Natural killer cell (primary cell): ENCODE measurements around the gene ABHD2. TPM values are rescaled to one million over a fixed set of nuclear protein-coding genes. Genes with fewer than 3 reads are reported as not detected.
A peak's percentile ranks its signal among the peaks of the same experiment; 100 is the strongest.

Source experiments
- ATAC-seq, 3 donors: fragments of 150-1000 bp in 2 of 3; fragments of 200-7000 bp in 1 of 3; cut with Tn5 transposase; 1 replicate in 1 of 3; 2 replicates in 2 of 3; pipeline ENCODE4 v1.10.0; 2021; ENCODE audit warnings: mild to moderate bottlenecking in 2 of 3, moderate library complexity in 2 of 3
- DNase-seq, 2 donors: peaks; one replicate each; pipeline versions ENCODE4 v3.0.0 to v3.0.0-alpha.2; 2013 to 2021; ENCODE audit warnings: mixed read lengths in 1 of 2
- H3K27ac ChIP-seq: one replicate; pipeline ENCODE4 v1.5.1; 2013; ENCODE audit warnings: mild to moderate bottlenecking, low read length
- H3K27me3 ChIP-seq: one replicate; pipeline ENCODE4 v1.6.1; 2013; ENCODE audit warnings: low read length; ENCODE audit not compliant: control insufficient read depth, insufficient read depth
- H3K36me3 ChIP-seq: one replicate; pipeline ENCODE4 v1.6.1; 2013; ENCODE audit warnings: low read length; ENCODE audit not compliant: control insufficient read depth, insufficient read depth
- H3K4me1 ChIP-seq: one replicate; pipeline ENCODE4 v1.6.1; 2013; ENCODE audit warnings: low read length; ENCODE audit not compliant: control insufficient read depth, insufficient read depth
- H3K4me3 ChIP-seq: one replicate; pipeline ENCODE4 v1.5.1; 2013; ENCODE audit warnings: low read length
- H3K9me3 ChIP-seq: one replicate; pipeline ENCODE4 v1.6.1; 2013; ENCODE audit warnings: low read length; ENCODE audit not compliant: control insufficient read depth, insufficient read depth
- H3K27ac Mint-ChIP-seq, 2 donors: one replicate each; pipeline ENCODE4 v1.8.0; 2022; ENCODE audit warnings: mild to moderate bottlenecking in 2 of 2, mixed read lengths in 2 of 2, moderate library complexity in 1 of 2
- H3K27me3 Mint-ChIP-seq, 2 donors: one replicate each; pipeline ENCODE4 v1.8.0; 2022; ENCODE audit warnings: low read depth in 2 of 2, mixed read lengths in 2 of 2
- H3K36me3 Mint-ChIP-seq: one replicate; pipeline ENCODE4 v1.8.0; 2022; ENCODE audit warnings: mixed read lengths
- H3K4me1 Mint-ChIP-seq, 2 donors: one replicate each; pipeline ENCODE4 v1.8.0; 2022; ENCODE audit warnings: mixed read lengths in 2 of 2
- H3K4me3 Mint-ChIP-seq: one replicate; pipeline ENCODE4 v1.8.0; 2022; ENCODE audit warnings: mild to moderate bottlenecking, moderate library complexity, mixed read lengths
- H3K9me3 Mint-ChIP-seq, 2 donors: one replicate each; pipeline ENCODE4 v1.8.0; 2022; ENCODE audit warnings: mixed read lengths in 2 of 2
- CTCF ChIP-seq: fragments of 200-600 bp; IDR thresholded peaks from one replicate; pipeline ENCODE4 v1.8.0; 2022; ENCODE audit warnings: antibody characterized with exemption
- WGBS: methylation state at CpG from one replicate; pipeline ENCODE4 v1.1.7; 2013; ENCODE audit warnings: missing lambda C conversion rate; ENCODE audit not compliant: insufficient coverage; 5-methylcytosine and 5-hydroxymethylcytosine counted together
- intact Hi-C: fragments of 100-400 bp; cut with micrococcal nuclease; formaldehyde crosslinking; loops from one replicate; pipeline ENCODE4 v1.14.2; 2022
- total RNA-seq, 4 donors: library from RNA; stranded (reverse); fragments of 120-200 nt in 1 of 4; gene quantifications; one replicate each; pipeline versions ENCODE4 v1.2.3 to v1.2.4, GENCODE V29; 2013 to 2022

ABHD2 gene
- total RNA-seq, 3 donors from 2014 or later (not counting 1 experiment from before 2014, with no cell fraction given) = 187 to 236 (median 191) TPM

- Mint-ChIP-seq H3K27me3 (no peaks in the 10 kb centered on the region), H3K4me1 (peaks cover 19 to 55% of the 10 kb centered on the region in 2 donors), H3K36me3 (peaks cover 16% of the 10 kb centered on the region), H3K4me3 (no peak overlapping the region), H3K27ac (peak overlapping the region; percentile 79 to 85), H3K9me3 (no peaks in the 10 kb centered on the region)
- ATAC-seq (no peak), DNase-seq (no peak)
- no peak for TF ChIP-seq CTCF
- Histone ChIP-seq H3K27me3 (no peaks in the 10 kb centered on the region), H3K4me3 (no peak overlapping the region), H3K9me3 (no peaks in the 10 kb centered on the region), H3K4me1 (peaks cover 37% of the 10 kb centered on the region), H3K36me3 (peaks cover 35% of the 10 kb centered on the region), H3K27ac (no peak overlapping the region)
- intact Hi-C loops = loop anchor here (10.0 kb wide), 1 partner anchor 74 kb away; no protein-coding TSS in a partner anchor
- WGBS = 96% methylated on average over 9 of the region's 11 CpGs
Measured at GRCh38 chr15:89178307-89178977, 90.2 kb downstream of the ABHD2 start.

GRCh38 chr15:89179966-89180875 lies 92.0 kb downstream of the ABHD2 start:
- peaks cover 43% of the 10 kb centered on the region for H3K36me3 ChIP-seq
- Mint-ChIP-seq H3K27ac (peak overlapping the region; percentile 79 to 85), H3K4me3 (peak overlapping the region; percentile 40), H3K9me3 (no peaks in the 10 kb centered on the region), H3K4me1 (peaks cover 19 to 49% of the 10 kb centered on the region in 2 donors), H3K27me3 (no peaks in the 10 kb centered on the region), H3K36me3 (peaks cover 8% of the 10 kb centered on the region)
- TF ChIP-seq CTCF = no peak
- peaks cover 37% of the 10 kb centered on the region for H3K4me1 ChIP-seq
- peak overlapping the region; percentile 68 for H3K27ac ChIP-seq
- no peaks in the 10 kb centered on the region for H3K9me3 ChIP-seq
- H3K27me3 ChIP-seq = no peaks in the 10 kb centered on the region
- no peak overlapping the region for H3K4me3 ChIP-seq
- DNase-seq (peak; percentile 19 to 31), ATAC-seq (peak; percentile 65 to 86 (median 69))
- WGBS = 57% methylated on average over 4 of the region's 5 CpGs
- intact Hi-C loops = loop anchor here (10.0 kb wide), 1 partner anchor 75 kb away; no protein-coding TSS in a partner anchor

GRCh38 chr15:89184357-89184756 lies 96.1 kb downstream of the ABHD2 start:
- H3K4me1 ChIP-seq = peaks cover 20% of the 10 kb centered on the region
- ATAC-seq = no peak
- H3K36me3 ChIP-seq = peaks cover 51% of the 10 kb centered on the region
- no peaks in the 10 kb centered on the region for H3K9me3 Mint-ChIP-seq
- WGBS = 95% methylated on average over 6 of the region's 6 CpGs
- no peaks in the 10 kb centered on the region for H3K27me3 Mint-ChIP-seq
- TF ChIP-seq CTCF = no peak
- intact Hi-C loops = no loop called here
- H3K27me3 ChIP-seq = no peaks in the 10 kb centered on the region
- no peaks in the 10 kb centered on the region for H3K36me3 Mint-ChIP-seq
- no peak overlapping the region for H3K4me3 ChIP-seq
- H3K27ac ChIP-seq = no peak overlapping the region
- H3K4me1 Mint-ChIP-seq = peaks cover 28 to 31% of the 10 kb centered on the region in 2 donors
- no peak overlapping the region for H3K4me3 Mint-ChIP-seq
- peak overlapping the region in 1 of 2 donors; percentile 29 for H3K27ac Mint-ChIP-seq
- no peak for DNase-seq
- H3K9me3 ChIP-seq = no peaks in the 10 kb centered on the region
